CD4-positive, alpha-beta T cell treated with Interferon alpha-2 for 1 hour (primary cell): ENCODE results near the gene MAFG.

Experiments
- DNase-seq, 2 donors: peaks; one replicate each; pipeline ENCODE4 v3.0.0-alpha.2; 2020 to 2022

MAFG gene

DNA sequence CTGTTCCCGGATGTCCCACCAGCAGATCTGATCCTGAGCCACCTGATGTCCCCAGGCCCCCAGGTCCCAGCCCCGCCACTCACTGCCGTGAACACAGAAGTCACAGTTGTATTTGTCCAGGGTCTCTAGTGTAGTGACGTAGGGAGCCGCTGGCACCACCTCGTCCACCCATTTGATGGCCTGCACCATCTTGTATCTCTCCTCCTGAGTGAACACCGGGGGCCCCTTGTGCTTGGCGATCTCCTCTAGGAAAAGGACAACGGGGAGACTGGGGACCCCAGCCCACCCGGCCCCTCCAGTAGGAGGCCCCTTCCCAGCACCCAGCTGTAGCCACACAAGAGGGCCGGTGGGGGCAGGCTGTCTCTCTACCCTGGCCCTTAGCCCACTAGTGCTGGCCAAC lies 18.7 kb downstream of the MAFG start:
- DNase-seq, result no peak

- DNase-seq, result no peak
Measured at GRCh38 chr17:81907219-81908145, 20.1 kb downstream of the MAFG start.

GRCh38 chr17:81906476-81907218 lies 20.9 kb downstream of the MAFG start:
- no peak for DNase-seq

DNA sequence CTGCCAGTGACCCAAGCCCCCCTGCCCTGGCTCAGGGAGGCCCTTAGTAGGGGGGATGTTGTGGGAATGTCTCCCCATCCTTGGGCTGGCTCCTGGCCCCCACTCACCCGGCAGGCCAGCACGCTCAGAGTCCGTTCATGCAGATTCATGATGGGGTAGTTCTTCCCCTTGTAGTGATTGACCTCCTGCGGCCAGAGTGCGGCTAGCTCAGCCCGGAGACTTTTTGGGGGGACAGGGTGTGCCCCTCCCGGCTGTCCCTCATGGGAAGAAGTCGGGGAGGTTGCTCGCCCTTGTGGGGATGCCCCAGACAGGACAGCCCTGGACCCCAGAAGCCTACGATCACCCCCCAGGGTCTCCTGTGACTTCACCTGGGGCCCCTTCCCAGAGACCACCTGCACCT lies 21.5 kb downstream of the MAFG start:
- DNase-seq, result no peak

DNA sequence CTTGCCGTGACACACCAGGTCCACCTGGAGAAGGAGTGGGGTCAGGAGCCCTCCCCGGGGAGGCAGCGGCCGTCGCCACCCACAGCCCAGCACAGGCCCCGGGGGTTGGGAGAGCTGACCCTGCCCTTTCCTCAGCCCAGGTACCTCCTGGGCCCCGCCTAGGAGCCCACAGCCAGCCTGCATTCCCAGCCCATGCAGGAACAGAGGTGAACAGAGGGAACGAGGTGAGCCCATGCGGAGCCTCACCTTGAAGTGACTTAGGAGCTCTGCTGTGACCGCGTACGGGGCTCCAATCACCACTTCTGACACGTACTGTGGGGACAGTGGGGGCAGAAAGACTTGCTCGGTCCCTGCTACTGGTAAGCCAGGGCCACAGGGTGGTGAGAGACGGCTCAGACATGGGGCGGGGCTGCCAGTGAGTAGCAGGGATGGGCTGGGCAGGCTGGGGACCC lies 22.1 kb downstream of the MAFG start:
- no peak for DNase-seq

GRCh38 chr17:81904600-81905423 lies 22.7 kb downstream of the MAFG start:
- DNase-seq, result no peak

- DNase-seq, result no peak
Measured at GRCh38 chr17:81903896-81904599, 23.5 kb downstream of the MAFG start.

DNA sequence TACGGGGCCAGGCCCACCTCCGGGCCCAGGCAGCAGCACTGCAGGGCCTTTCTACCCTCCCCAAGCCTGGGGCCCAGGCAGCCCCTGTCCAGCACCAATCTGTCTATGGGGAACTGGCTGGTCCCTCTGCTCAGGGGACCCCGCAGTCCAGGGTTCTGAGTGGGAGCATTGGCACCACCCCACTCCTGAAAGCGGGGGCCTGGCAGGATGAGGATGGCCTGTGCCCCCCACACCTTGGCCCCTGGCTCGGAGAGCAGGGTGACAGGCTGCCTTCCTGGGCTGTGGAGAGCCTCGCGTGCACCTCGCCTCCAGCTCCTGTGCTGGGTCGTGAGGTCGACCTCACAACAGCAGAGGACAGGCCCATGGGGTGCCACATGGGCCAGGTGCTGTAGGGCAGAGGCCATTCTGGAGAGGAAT lies 24.1 kb downstream of the MAFG start:
- no peak for DNase-seq

DNA sequence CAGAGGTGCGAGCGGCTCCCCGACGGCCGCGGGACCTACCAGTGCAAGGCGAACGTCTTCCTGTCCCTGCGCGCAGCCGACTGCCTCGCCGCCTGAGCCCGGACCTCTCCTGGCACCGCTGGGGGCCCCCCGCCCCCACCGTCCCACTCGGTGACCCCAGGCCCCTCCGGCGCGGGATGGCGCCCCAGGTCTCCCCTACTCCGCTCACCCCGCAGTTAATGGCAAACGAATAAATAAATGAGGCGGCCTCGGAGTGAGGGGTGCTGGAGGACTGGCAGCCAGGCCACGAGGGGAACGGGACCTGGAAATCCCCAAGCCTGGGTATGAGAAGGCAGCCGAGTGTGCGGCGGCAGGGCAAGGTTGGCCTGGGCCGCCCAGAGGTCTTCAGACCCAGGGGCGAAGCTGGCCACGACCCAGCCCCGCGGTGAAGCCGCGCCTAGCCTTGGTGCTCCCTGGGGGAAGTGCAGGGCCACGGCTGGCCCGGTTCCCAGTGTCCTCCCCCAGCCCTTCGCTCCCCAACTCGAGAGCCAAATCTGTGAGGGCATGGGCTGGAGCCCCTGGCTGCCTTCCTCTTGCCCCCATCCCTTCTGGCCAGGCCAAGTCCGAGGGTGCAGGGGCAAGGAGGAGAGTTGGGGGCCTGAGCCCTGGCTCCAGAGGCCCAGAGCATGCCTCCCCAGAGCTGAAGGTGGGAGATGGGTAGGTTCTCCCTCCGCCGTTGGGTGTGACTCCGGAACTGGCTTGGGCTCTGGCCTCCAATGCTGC lies 24.7 kb downstream of the MAFG start:
- no peak for DNase-seq

GRCh38 chr17:81902023-81902652 lies 25.4 kb downstream of the MAFG start, which contains the start of gene NPB:
TSS of gene NPB (plus strand) at chr17:81902238. CDS start at chr17:81902278, 40 bp downstream.
- no peak for DNase-seq

DNA sequence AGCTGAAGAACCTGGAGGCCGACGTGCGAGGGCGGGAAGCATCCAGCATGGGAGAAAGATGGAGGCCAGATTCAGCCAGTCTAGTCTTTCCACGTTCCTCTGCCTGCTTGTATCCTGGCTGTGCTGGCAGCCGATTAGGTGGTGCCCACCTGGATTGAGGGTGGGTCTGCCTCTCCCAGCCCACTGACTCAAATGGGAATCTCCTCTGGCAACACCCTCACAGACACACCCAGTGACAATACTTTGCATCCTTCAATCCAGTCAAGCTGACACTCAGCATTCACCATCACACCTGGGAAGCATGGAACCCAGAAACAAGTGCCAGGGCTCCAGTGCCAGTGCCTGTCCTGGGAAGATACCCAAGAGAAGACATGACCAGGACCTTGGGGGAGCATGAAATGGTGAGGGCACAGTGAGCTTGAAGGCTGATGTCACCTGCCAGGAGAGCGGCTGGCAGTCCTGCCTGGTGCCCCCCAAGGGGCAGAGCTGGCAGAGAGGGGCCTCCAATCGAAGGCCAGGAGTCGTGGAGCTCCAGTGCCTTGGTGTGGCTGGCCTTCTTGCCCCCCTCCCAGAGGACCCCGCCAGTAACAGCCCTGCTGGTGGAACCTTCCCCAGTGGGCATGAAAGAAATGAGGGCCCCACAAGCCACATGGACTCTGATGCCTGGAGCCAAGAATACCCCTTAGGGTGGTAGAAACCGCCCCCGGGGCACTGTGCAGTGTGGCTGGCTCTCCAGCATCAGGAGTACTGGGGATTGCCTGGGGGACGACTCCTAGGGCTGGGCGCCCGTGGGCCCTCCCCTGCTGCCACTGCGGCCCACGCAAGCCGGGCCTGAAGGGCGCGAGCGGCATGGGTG lies 26.1 kb downstream of the MAFG start:
- DNase-seq, result no peak

DNA sequence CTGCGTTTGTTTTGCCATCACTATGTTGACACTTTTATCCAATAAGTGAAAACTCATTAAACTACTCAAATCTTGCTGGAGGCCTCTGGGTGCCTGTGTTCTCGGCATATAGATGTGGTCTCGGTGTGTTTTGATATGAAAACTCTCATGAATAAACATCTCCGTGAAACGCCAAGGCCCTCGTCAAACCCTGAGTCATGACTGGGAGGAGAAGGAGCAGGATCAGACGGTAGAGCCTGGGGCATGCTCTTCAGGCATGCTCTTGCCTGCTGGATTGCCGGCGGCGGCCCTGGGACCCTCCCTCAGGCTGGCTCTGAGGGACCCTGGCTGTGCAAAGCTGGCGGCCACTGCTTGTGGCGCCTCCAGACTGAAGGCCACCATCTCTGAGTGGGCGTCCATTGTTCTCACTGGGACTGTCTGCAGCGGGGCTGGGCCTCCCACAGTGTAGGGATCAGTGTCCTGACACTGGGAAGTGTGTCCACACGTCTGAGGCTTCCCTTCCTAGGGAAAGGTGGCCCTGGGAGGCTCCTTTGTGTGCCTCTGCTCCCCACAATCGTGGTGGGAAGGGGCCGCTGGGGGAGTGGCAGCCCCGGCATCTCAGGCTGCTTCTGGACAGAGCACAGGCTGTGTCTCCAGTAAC lies 27.2 kb downstream of the MAFG start:
- DNase-seq, result no peak

- DNase-seq, result no peak
Measured at GRCh38 chr17:81899514-81900166, 27.9 kb downstream of the MAFG start.

- DNase-seq, result no peak
Measured at GRCh38 chr17:81898885-81899284, 28.6 kb downstream of the MAFG start.

DNA sequence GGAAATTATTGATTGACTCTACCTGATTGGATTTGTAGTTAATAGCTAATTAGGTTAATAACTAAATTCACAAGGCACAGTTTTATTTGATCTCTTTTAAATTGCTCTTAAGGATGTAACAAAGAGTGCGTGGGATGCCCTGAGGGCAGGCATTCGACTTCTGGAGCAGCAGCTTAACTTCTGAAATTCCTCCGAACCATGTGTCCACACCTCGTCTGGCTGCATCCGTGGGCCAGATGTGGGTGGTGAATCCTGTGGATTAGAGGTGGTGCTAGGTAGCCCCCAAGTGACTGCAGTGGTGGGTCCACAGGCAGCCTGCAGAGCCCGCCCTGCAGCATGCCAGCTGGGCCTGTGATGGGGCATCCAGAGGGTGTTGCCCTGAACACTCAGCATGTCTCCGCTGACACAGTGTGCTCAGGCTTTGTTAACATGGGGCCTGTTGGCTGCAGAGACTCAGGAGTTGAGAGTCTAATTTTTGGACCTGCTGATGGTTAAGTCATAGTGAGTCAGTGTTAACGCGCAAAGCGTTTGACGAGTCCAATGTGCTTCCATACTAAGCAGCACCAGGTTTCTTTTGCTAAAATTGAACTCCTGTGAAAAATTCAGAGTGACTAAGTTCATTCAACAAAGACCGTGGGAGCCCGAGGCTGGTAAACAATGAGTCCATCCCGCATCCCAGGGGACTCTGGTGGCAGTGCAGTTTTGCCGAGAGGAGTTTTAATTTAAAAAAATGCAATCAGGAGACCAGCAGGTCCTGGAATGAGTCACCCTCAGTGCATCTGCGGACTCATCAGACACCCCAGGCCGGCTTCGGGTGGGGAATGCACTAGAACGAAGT lies 29.3 kb downstream of the MAFG start:
- no peak for DNase-seq

DNA sequence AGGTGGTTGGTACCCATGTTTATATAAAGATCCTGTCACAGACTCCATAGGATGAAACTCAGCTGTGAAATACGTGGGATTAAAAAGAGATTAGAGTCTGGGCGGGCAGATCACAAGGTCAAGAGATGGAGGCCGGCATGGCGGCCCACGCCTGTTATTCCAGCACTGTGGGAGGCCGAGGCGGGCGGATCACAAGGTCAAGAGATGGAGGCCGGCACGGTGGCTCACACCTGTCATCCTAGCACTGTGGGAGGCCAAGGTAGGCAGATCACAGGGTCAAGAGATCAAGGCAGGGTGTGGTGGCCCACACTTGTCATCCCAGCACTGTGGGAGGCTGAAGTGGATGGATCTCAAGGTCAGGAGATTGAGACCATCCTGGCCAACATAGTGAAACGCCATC lies 32.1 kb downstream of the MAFG start:
- DNase-seq, result no peak

GRCh38 chr17:81891303-81891552 lies 36.3 kb downstream of the MAFG start:
- DNase-seq, result no peak
